Esophagus muscularis mucosa (tissue), 4 donors: ENCODE results near the gene DCDC2C.

Experiments
- CTCF ChIP-seq, 3 experiments: fragments of 200-600 bp in 2 of 3; fragments of 450-650 bp in 1 of 3; sonication (generic) in 2 of 3; IDR thresholded peaks; one replicate each; pipeline ENCODE4 v1.5.1; 2017 to 2019; ENCODE audit warnings: antibody characterized with exemption in 3 of 3, mild to moderate bottlenecking in 2 of 3, moderate library complexity in 1 of 3
- EP300 ChIP-seq: sonication (generic); formaldehyde crosslinking; IDR thresholded peaks from one replicate; pipeline ENCODE4 v1.6.1; 2017; ENCODE audit warnings: antibody characterized with exemption
- POLR2A ChIP-seq: fragments of 450-650 bp; IDR thresholded peaks from one replicate; pipeline ENCODE4 v1.6.1; 2017; ENCODE audit warnings: antibody characterized with exemption, moderate library complexity, mild to moderate bottlenecking, low read depth
- POLR2AphosphoS5 ChIP-seq, 2 donors: sonication (generic); formaldehyde crosslinking; IDR thresholded peaks; one replicate each; pipeline ENCODE4 v1.6.1; 2017; ENCODE audit warnings: antibody characterized with exemption in 2 of 2

- TF ChIP-seq CTCF (IDR thresholded peaks at IDR 0.05): no peak
- no peak for TF ChIP-seq POLR2A
- no peak for TF ChIP-seq POLR2AphosphoS5 (IDR thresholded peaks at IDR 0.05)
- no peak for TF ChIP-seq EP300
Observed at GRCh38 chr2:3679180-3679579, 24.2 kb upstream of the DCDC2C start.
